GM10248 (cell line): ENCODE measurements around the gene HECA.
"Not testable (repeated sequence)": the region's sequence is repeated elsewhere in the genome, so short reads cannot be mapped to it uniquely, and the experiment has no call there.

Experiments
- CTCF ChIA-PET: fragments of 300-600 bp; sonication (Branson Sonifier 250); formaldehyde crosslinking; extraction: SDS; loops from one replicate; lab custom pipeline; 2021; ENCODE audit warnings: antibody characterized with exemption; lab: Yijun Ruan, JAX
- POLR2A ChIA-PET: fragments of 350-650 bp; sonication (Branson Sonifier 250); formaldehyde crosslinking; extraction: SDS; loops from one replicate; lab custom pipeline; 2020; ENCODE audit warnings: antibody characterized with exemption; lab: Yijun Ruan, JAX
- DNase-seq: peaks from one replicate; pipeline ENCODE4 v3.0.0; 2012; ENCODE audit errors: extremely low spot score
- CTCF ChIP-seq: IDR thresholded peaks from 2 replicates; pipeline ENCODE4 v1.5.1; 2012; ENCODE audit warnings: mild to moderate bottlenecking, low read depth; ENCODE audit errors: extremely low read depth, missing control alignments, control extremely low read depth

Gene HECA

GRCh38 chr6:139112146-139112545 is 22.7 kb upstream of the HECA start:
- no peak for TF ChIP-seq CTCF
- POLR2A ChIA-PET, result no interaction called here
- no peak for DNase-seq
- CTCF ChIA-PET, result interaction anchor here (1.0 kb wide), 1 partner anchor 20 kb away, joined by 3 read pairs; no protein-coding TSS in a partner anchor

GRCh38 chr6:139112561-139112960 is 22.3 kb upstream of the HECA start:
- ChIA-PET POLR2A (no interaction called here), CTCF (interaction anchor here (1.0 kb wide), 1 partner anchor 20 kb away, joined by 3 read pairs; no protein-coding TSS in a partner anchor)
- no peak for TF ChIP-seq CTCF
- no peak for DNase-seq

- TF ChIP-seq CTCF, result no peak
- CTCF ChIA-PET, result interaction anchor here (1.1 to 1.4 kb wide), 2 partner anchors 14 to 250 kb away, joined by 3 to 4 read pairs; no protein-coding TSS in a partner anchor
- no peak for DNase-seq
- POLR2A ChIA-PET, result no interaction called here
These were observed 20.1 kb upstream of the HECA start for GRCh38 chr6:139114746-139115145.

GRCh38 chr6:139115989-139116758 is 18.7 kb upstream of the HECA start:
- no peak for DNase-seq
- CTCF ChIA-PET, result no interaction called here
- POLR2A ChIA-PET, result no interaction called here
- no peak for TF ChIP-seq CTCF

GRCh38 chr6:139117734-139118133 is 17.1 kb upstream of the HECA start:
- ChIA-PET CTCF (interaction anchor here (1.0 kb wide), 1 partner anchor 247 kb away, joined by 3 read pairs; no protein-coding TSS in a partner anchor), POLR2A (no interaction called here)
- no peak for TF ChIP-seq CTCF

GRCh38 chr6:139119552-139119951 is 15.3 kb upstream of the HECA start:
- TF ChIP-seq CTCF, result no peak
- DNase-seq, result no peak
- POLR2A ChIA-PET, result no interaction called here
- CTCF ChIA-PET, result no interaction called here

More at GRCh38 chr6:139117734-139118133, 17.1 kb upstream of the HECA start:
- DNase-seq, result no peak

- CTCF ChIA-PET, result interaction anchor here (1.4 kb wide), 1 partner anchor 247 kb away, joined by 3 read pairs; no protein-coding TSS in a partner anchor
- POLR2A ChIA-PET, DNase-seq: not testable (repeated sequence)
These were observed 12.1 kb upstream of the HECA start for GRCh38 chr6:139122823-139123222.
